ENCODE measurements around the gene FAM222B. TPM values are rescaled to one million over a fixed set of nuclear protein-coding genes. Genes with fewer than 3 reads are reported as not detected.

The FAM222B gene
- total and polyA plus RNA-seq, 4 donors, result 2.8 to 5.4 (median 4.1) TPM

DNA sequence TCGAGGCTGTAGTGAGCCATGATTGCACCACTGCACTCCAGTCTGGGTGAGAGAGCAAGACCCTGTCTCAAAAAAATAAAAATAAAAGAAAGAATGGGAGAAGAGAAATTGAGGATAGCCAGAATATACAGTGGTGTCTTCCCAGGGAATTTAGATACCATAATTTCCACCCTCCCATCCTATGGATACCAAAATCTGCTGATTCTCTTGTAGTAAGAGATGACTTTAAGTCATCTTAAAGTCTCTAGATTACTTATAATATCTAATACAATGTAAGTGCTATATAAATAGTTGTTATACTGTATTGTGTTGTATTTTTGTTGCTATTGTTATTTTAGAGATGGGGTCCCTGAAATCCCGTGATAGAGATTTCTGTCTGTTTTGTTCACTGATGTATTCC lies 10.7 kb upstream of the FAM222B start:
- DNase-seq (ENCODE audit: low spot score), result no peak
- Histone ChIP-seq H3K36me3 (ENCODE audit: control insufficient read depth in 4 of 4, insufficient read depth in 3 of 4, low read depth in 1 of 4, low read length in 3 of 4) (peaks cover 0 to 10% (median 7%) of the 10 kb centered on the region in 4 donors), H3K27me3 (ENCODE audit: control insufficient read depth in 4 of 4, insufficient read depth in 4 of 4, low read length in 3 of 4) (no peaks in the 10 kb centered on the region), H3K27ac (ENCODE audit: low read depth in 1 of 2, low read length in 2 of 2) (no peak overlapping the region), H3K4me3 (ENCODE audit: low read depth in 1 of 3, low read length in 3 of 3) (no peak overlapping the region), H3K4me1 (ENCODE audit: control insufficient read depth in 4 of 4, insufficient read depth in 4 of 4, low read length in 3 of 4) (peaks cover 1 to 18% (median 11%) of the 10 kb centered on the region in 4 donors), H3K9me3 (ENCODE audit: control insufficient read depth in 4 of 4, low read length in 3 of 4) (no peaks in the 10 kb centered on the region), H3K9ac (ENCODE audit: low read depth in 1 of 2, low read length in 2 of 2) (no peak overlapping the region)
- WGBS, result 91% methylated on average over 2 of the region's 2 CpGs
- TF ChIP-seq CTCF (IDR thresholded peaks at IDR 0.05; ENCODE audit: low read depth, low read length, missing input control) (no peak), YY1 (IDR thresholded peaks at IDR 0.05) (no peak), FOXA1 (IDR thresholded peaks at IDR 0.05) (no peak), JUND (IDR thresholded peaks at IDR 0.05) (no peak), TAF1 (conservative IDR thresholded peaks at IDR 0.05) (no peak), NR2F2 (IDR thresholded peaks at IDR 0.05) (no peak), HNF4G (IDR thresholded peaks at IDR 0.05) (no peak), GABPA (IDR thresholded peaks at IDR 0.05 in 1 of 2, conservative IDR thresholded peaks at IDR 0.05 in 1 of 2) (no peak), HNF4A (conservative IDR thresholded peaks at IDR 0.05) (no peak), MAX (IDR thresholded peaks at IDR 0.05) (no peak), FOXA2 (IDR thresholded peaks at IDR 0.05) (no peak), SP1 (IDR thresholded peaks at IDR 0.05) (no peak), RXRA (IDR thresholded peaks at IDR 0.05) (no peak), EGR1 (IDR thresholded peaks at IDR 0.05; ENCODE audit: low read depth in 2 of 2) (no peak), RAD21 (IDR thresholded peaks at IDR 0.05) (no peak)
- TF ChIP-seq, protein P1, sequence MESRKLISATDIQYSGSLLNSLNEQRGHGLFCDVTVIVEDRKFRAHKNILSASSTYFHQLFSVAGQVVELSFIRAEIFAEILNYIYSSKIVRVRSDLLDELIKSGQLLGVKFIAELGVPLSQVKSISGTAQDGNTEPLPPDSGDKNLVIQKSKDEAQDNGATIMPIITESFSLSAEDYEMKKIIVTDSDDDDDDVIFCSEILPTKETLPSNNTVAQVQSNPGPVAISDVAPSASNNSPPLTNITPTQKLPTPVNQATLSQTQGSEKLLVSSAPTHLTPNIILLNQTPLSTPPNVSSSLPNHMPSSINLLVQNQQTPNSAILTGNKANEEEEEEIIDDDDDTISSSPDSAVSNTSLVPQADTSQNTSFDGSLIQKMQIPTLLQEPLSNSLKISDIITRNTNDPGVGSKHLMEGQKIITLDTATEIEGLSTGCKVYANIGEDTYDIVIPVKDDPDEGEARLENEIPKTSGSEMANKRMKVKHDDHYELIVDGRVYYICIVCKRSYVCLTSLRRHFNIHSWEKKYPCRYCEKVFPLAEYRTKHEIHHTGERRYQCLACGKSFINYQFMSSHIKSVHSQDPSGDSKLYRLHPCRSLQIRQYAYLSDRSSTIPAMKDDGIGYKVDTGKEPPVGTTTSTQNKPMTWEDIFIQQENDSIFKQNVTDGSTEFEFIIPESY (IDR thresholded peaks at IDR 0.05), result no peak
- TF ChIP-seq, protein P2, sequence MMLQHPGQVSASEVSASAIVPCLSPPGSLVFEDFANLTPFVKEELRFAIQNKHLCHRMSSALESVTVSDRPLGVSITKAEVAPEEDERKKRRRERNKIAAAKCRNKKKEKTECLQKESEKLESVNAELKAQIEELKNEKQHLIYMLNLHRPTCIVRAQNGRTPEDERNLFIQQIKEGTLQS (IDR thresholded peaks at IDR 0.05), result no peak
- TF ChIP-seq, protein P3, sequence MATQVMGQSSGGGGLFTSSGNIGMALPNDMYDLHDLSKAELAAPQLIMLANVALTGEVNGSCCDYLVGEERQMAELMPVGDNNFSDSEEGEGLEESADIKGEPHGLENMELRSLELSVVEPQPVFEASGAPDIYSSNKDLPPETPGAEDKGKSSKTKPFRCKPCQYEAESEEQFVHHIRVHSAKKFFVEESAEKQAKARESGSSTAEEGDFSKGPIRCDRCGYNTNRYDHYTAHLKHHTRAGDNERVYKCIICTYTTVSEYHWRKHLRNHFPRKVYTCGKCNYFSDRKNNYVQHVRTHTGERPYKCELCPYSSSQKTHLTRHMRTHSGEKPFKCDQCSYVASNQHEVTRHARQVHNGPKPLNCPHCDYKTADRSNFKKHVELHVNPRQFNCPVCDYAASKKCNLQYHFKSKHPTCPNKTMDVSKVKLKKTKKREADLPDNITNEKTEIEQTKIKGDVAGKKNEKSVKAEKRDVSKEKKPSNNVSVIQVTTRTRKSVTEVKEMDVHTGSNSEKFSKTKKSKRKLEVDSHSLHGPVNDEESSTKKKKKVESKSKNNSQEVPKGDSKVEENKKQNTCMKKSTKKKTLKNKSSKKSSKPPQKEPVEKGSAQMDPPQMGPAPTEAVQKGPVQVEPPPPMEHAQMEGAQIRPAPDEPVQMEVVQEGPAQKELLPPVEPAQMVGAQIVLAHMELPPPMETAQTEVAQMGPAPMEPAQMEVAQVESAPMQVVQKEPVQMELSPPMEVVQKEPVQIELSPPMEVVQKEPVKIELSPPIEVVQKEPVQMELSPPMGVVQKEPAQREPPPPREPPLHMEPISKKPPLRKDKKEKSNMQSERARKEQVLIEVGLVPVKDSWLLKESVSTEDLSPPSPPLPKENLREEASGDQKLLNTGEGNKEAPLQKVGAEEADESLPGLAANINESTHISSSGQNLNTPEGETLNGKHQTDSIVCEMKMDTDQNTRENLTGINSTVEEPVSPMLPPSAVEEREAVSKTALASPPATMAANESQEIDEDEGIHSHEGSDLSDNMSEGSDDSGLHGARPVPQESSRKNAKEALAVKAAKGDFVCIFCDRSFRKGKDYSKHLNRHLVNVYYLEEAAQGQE (IDR thresholded peaks at IDR 0.05), result no peak

Data from liver (tissue), 9 donors.